ENCODE results near the gene RO60.

- TF ChIP-seq CTCF (IDR thresholded peaks at IDR 0.05) (no peak), EZH2phosphoT487 (IDR thresholded peaks at IDR 0.05) (no peak)
These were observed 44.5 kb downstream of the RO60 start for GRCh38 chr1:193103759-193104501.
